K562 (cell line): Measurements from ENCODE around the gene EPHB6. TPM values are rescaled to one million over a fixed set of nuclear protein-coding genes. Genes with fewer than 3 reads are reported as not detected.

Experiments used
- ARID1B ChIP-seq: fragments of 450-650 bp; IDR thresholded peaks from 2 replicates; pipeline ENCODE4 v1.6.1; 2016; ENCODE audit warnings: antibody characterized with exemption, mild to moderate bottlenecking, inconsistent platforms
- ARNT ChIP-seq, 2 experiments: fragments of 450-650 bp; IDR thresholded peaks; 2 replicates each; pipeline ENCODE4 v1.6.1; 2016; ENCODE audit warnings: mild to moderate bottlenecking in 1 of 2
- E4F1 ChIP-seq: fragments of 250-450 bp; sonication (Bioruptor Pico); IDR thresholded peaks from 2 replicates; pipeline ENCODE4 v1.5.0; 2021; ENCODE audit warnings: mild to moderate bottlenecking, borderline replicate concordance
- EP300 ChIP-seq: IDR thresholded peaks from 2 replicates; pipeline ENCODE4 v1.6.1; 2012; ENCODE audit warnings: low read length, improper control_type of control experiment
- FOXK1 ChIP-seq: sonication (generic); formaldehyde crosslinking; IDR thresholded peaks from 2 replicates; pipeline ENCODE4 v1.8.0; 2022; ENCODE audit warnings: missing genetic modification reagents, mild to moderate bottlenecking, borderline replicate concordance
- FOXM1 ChIP-seq, 2 experiments: fragments of 450-650 bp in 1 of 2; sonication (generic) in 1 of 2; formaldehyde crosslinking in 1 of 2; IDR thresholded peaks; 2 replicates each; pipeline versions ENCODE4 v1.6.1 to v1.9.0; 2017 to 2022; ENCODE audit warnings: low read depth in 2 of 2, mild to moderate bottlenecking in 2 of 2, missing genetic modification reagents in 1 of 2, moderate library complexity in 1 of 2
- HMBOX1 ChIP-seq: sonication (generic); IDR thresholded peaks from 2 replicates; pipeline ENCODE4 v1.6.1; 2016
- HNRNPUL1 ChIP-seq: fragments of 200-400 bp; formaldehyde crosslinking; IDR thresholded peaks from 2 replicates; pipeline ENCODE4 v1.6.1; 2017; ENCODE audit warnings: low read length
- LCOR ChIP-seq: sonication (generic); formaldehyde crosslinking; IDR thresholded peaks from 2 replicates; pipeline ENCODE4 v1.8.0; 2022; ENCODE audit warnings: mild to moderate bottlenecking, missing genetic modification reagents
- NCOA2 ChIP-seq, 2 experiments: fragments of 450-650 bp; IDR thresholded peaks; 2 replicates each; pipeline ENCODE4 v1.6.1; 2018; ENCODE audit warnings: mild to moderate bottlenecking in 2 of 2, moderate library complexity in 1 of 2; ENCODE audit not compliant: partially characterized antibody in 2 of 2
- PHB2 ChIP-seq: fragments of 450-650 bp; IDR thresholded peaks from 2 replicates; pipeline ENCODE4 v1.6.1; 2017; ENCODE audit warnings: low read depth
- PRMT5 ChIP-seq: sonication (generic); formaldehyde crosslinking; IDR thresholded peaks from 2 replicates; pipeline ENCODE4 v1.5.0; 2020; ENCODE audit warnings: missing genetic modification reagents
- SAFB ChIP-seq: fragments of 200-400 bp; formaldehyde crosslinking; IDR thresholded peaks from 2 replicates; pipeline ENCODE4 v1.6.1; 2017; ENCODE audit warnings: low read depth, low read length, borderline replicate concordance
- SIRT6 ChIP-seq: IDR thresholded peaks from one replicate; pipeline ENCODE4 v1.6.1; 2012; ENCODE audit warnings: low read depth, mild to moderate bottlenecking, control low read depth, inconsistent platforms, low read length, moderate library complexity
- SMAD2 ChIP-seq: fragments of 150-350 bp; IDR thresholded peaks from 2 replicates; pipeline ENCODE4 v1.6.1; 2014; ENCODE audit warnings: low read depth, mild to moderate bottlenecking, low read length
- SMARCE1 ChIP-seq: fragments of 450-650 bp; IDR thresholded peaks from 2 replicates; pipeline ENCODE4 v1.7.1; 2016; ENCODE audit warnings: mild to moderate bottlenecking
- SP1 ChIP-seq: sonication (generic); formaldehyde crosslinking; IDR thresholded peaks from 2 replicates; pipeline ENCODE4 v1.8.1; 2022; ENCODE audit warnings: mild to moderate bottlenecking, missing genetic modification reagents
- SP2 ChIP-seq: IDR thresholded peaks from 2 replicates; pipeline ENCODE4 v1.6.1; 2011; ENCODE audit warnings: mild to moderate bottlenecking, low read depth, low read length, moderate library complexity; ENCODE audit not compliant: poor library complexity, severe bottlenecking; ENCODE audit errors: extremely low read depth
- SREBF1 ChIP-seq: fragments of 150-350 bp; IDR thresholded peaks from 2 replicates; pipeline ENCODE4 v1.6.1; 2014; ENCODE audit warnings: antibody characterized with exemption, low read depth, low read length, borderline replicate concordance
- TRIM28 ChIP-seq: fragments of 450-650 bp; IDR thresholded peaks from 2 replicates; pipeline ENCODE4 v1.6.1; 2017
- TSHZ1 ChIP-seq: fragments of 250-450 bp; sonication (Bioruptor Pico); IDR thresholded peaks from 2 replicates; pipeline ENCODE4 v1.4.0; 2020; ENCODE audit warnings: mild to moderate bottlenecking, moderate library complexity
- XRCC4 ChIP-seq: IDR thresholded peaks from one replicate; pipeline ENCODE4 v1.6.1; 2011; ENCODE audit not compliant: insufficient read depth, insufficient read length; ENCODE audit errors: extremely low read depth
- XRCC5 ChIP-seq: fragments of 200-400 bp; formaldehyde crosslinking; IDR thresholded peaks from 2 replicates; pipeline ENCODE4 v1.6.1; 2017; ENCODE audit warnings: low read depth, mild to moderate bottlenecking, low read length
- ZNF121 ChIP-seq: sonication (generic); formaldehyde crosslinking; conservative IDR thresholded peaks from 2 replicates; pipeline ENCODE4 v1.8.0; 2022; ENCODE audit warnings: missing genetic modification reagents
- polyA plus RNA-seq, 8 experiments: library from polyadenylated mRNA; depleted of rRNA in 4 of 8; stranded (reverse) in 5 of 8; unstranded in 3 of 8; fragments of >200 nt; fragmentation: Nextera tagmentation in 2 of 8; fragmentation: Illumina TruSeq in 1 of 8; extraction: Ambion mirVana in 2 of 8; extraction: Trizol in 1 of 8; gene quantifications; 2 replicates each; pipeline versions ENCODE4 v1.2.1 to v1.2.3, GENCODE V29; 2011 to 2014; ENCODE audit warnings: inconsistent platforms in 1 of 8, missing spikeins in 1 of 8
- total RNA-seq, 7 experiments: library from RNA; depleted of rRNA in 6 of 7; stranded (reverse); fragments of >200 nt in 6 of 7; fragmentation: Illumina TruSeq in 2 of 7; extraction: Trizol in 2 of 7; gene quantifications; 2 replicates each; pipeline versions ENCODE4 v1.2.1 to v1.2.3, GENCODE V29; 2011 to 2021; ENCODE audit warnings: low replicate concordance in 1 of 7

Gene EPHB6
- total and polyA plus RNA-seq, 9 of the 15 experiments (the other 6 are each of a cell fraction or from before 2014, with no cell fraction given), result 1.4 to 123 (median 7.6) TPM

GRCh38 chr7:142842251-142842766, 12.6 kb upstream of the EPHB6 start (continued):
- peak; percentile 31; the same call in 1 of the 2 replicates for TF ChIP-seq HMBOX1
- TF ChIP-seq ARNT (IDR thresholded peaks at IDR 0.05), result no peak
- TF ChIP-seq PRMT5 (CRISPR knock-in tag), result no peak
- TF ChIP-seq FOXK1 (CRISPR knock-in tag), result no peak
- TF ChIP-seq ZNF121 (CRISPR knock-in tag), result no peak
- TF ChIP-seq E4F1 (CRISPR knock-in tag), result no peak
- TF ChIP-seq PHB2, result no peak
- no peak for TF ChIP-seq LCOR (CRISPR knock-in tag)
- TF ChIP-seq SREBF1, result no peak
- no peak for TF ChIP-seq XRCC4
- TF ChIP-seq SMAD2, result no peak
- no peak for TF ChIP-seq SIRT6
- TF ChIP-seq SMARCE1, result peak; percentile 28; the same call in 1 of the 2 replicates
- TF ChIP-seq TRIM28, result no peak
- no peak for TF ChIP-seq SP2
- TF ChIP-seq TSHZ1 (CRISPR knock-in tag), result no peak
- peak; percentile 81 for TF ChIP-seq ARID1B
- no peak for TF ChIP-seq SAFB
- TF ChIP-seq FOXM1 (IDR thresholded peaks at IDR 0.05; ENCODE audit: low read depth), result peak; percentile 56; the same call in 1 of the 2 replicates
- TF ChIP-seq FOXM1 (CRISPR knock-in tag; IDR thresholded peaks at IDR 0.05; ENCODE audit: low read depth), result no peak
- 0 out of 2 replicates have a peak, but pooled peaks have one; percentile 42 for TF ChIP-seq SP1 (CRISPR knock-in tag)
- peak; percentile 40; the same call in 1 of the 2 replicates for TF ChIP-seq EP300
- TF ChIP-seq XRCC5, result no peak
- TF ChIP-seq HNRNPUL1, result no peak
- no peak for TF ChIP-seq NCOA2 (IDR thresholded peaks at IDR 0.05; ENCODE audit: partially characterized antibody in 2 of 2)
